Ovary (tissue), 3 donors: ENCODE results near the gene PTPN20.

Source experiments
- CTCF ChIP-seq, 3 donors: fragments of 450-650 bp in 2 of 3; fragments of 200-600 bp in 1 of 3; IDR thresholded peaks; one replicate each; pipeline versions ENCODE4 v1.5.1 to v1.8.0; 2016 to 2022; ENCODE audit warnings: antibody characterized with exemption in 3 of 3, mild to moderate bottlenecking in 1 of 3
- EP300 ChIP-seq: sonication (generic); formaldehyde crosslinking; IDR thresholded peaks from one replicate; pipeline ENCODE4 v1.6.1; 2017; ENCODE audit warnings: antibody characterized with exemption
- donor health status: DM: no; HTN: no; CAD: no.

GRCh38 chr10:47040041-47040491 is 128.8 kb downstream of the PTPN20 start:
- no peak for TF ChIP-seq CTCF (IDR thresholded peaks at IDR 0.05)
- no peak for TF ChIP-seq EP300
